Neural cell (in vitro differentiated cells): ENCODE results near the gene CNST. TPM values are rescaled to one million over a fixed set of nuclear protein-coding genes. Genes with fewer than 3 reads are reported as not detected.

Source experiments
- H2AFZ ChIP-seq: fragments of 200-600, 300-800 bp; sonication (generic), shearing (Covaris generic); 2 replicates; pipeline ENCODE4 v1.6.0; 2014; ENCODE audit warnings: low read depth, mild to moderate bottlenecking, antibody characterized with exemption, low read length, moderate library complexity
- H3F3A ChIP-seq: fragments of 200-600 bp; shearing (Covaris generic); 2 replicates; pipeline ENCODE4 v1.6.1; 2016; ENCODE audit warnings: mild to moderate bottlenecking, moderate library complexity, mixed read lengths, antibody characterized with exemption, low read length; ENCODE audit not compliant: insufficient read depth, poor library complexity, severe bottlenecking
- H3K27ac ChIP-seq: fragments of 200-600, 300-800 bp; sonication (generic), shearing (Covaris generic); 2 replicates; pipeline ENCODE4 v1.5.1; 2014; ENCODE audit warnings: mild to moderate bottlenecking, low read length, moderate library complexity
- H3K27me3 ChIP-seq: fragments of 300-800, 200-600 bp; sonication (generic), shearing (Covaris generic); 2 replicates; pipeline ENCODE4 v1.6.0; 2014; ENCODE audit warnings: mild to moderate bottlenecking, low read depth, low read length, moderate library complexity; ENCODE audit not compliant: insufficient read depth
- H3K36me3 ChIP-seq: fragments of 300-800, 200-600 bp; sonication (generic), shearing (Covaris generic); 2 replicates; pipeline ENCODE4 v1.5.1; 2014; ENCODE audit warnings: mild to moderate bottlenecking, antibody characterized with exemption, low read length, moderate library complexity; ENCODE audit not compliant: insufficient read depth
- H3K4me2 ChIP-seq: fragments of 300-800, 200-600 bp; sonication (generic), shearing (Covaris generic); 2 replicates; pipeline ENCODE4 v1.6.0; 2014; ENCODE audit warnings: mild to moderate bottlenecking, low read length
- H3K4me3 ChIP-seq: fragments of 300-800, 200-600 bp; sonication (generic), shearing (Covaris generic); 2 replicates; pipeline ENCODE4 v1.5.1; 2014; ENCODE audit warnings: mild to moderate bottlenecking, low read length, moderate library complexity
- H3K79me2 ChIP-seq: fragments of 200-600 bp; shearing (Covaris generic); replicated peaks from 2 replicates; pipeline ENCODE4 v1.6.0; 2014; ENCODE audit warnings: mild to moderate bottlenecking, low read length, moderate library complexity; ENCODE audit not compliant: insufficient read depth
- H3K9ac ChIP-seq: fragments of 300-800, 200-600 bp; sonication (generic), shearing (Covaris generic); 2 replicates; pipeline ENCODE4 v1.6.1; 2016; ENCODE audit warnings: mild to moderate bottlenecking, low read length, mixed read lengths
- H3K9me2 ChIP-seq: fragments of 200-600 bp; shearing (Covaris generic); 2 replicates; pipeline ENCODE4 v1.6.1; 2016; ENCODE audit warnings: mild to moderate bottlenecking, low read length, mixed read lengths; ENCODE audit not compliant: insufficient read depth
- H3K9me3 ChIP-seq: fragments of 200-600, 300-800 bp; sonication (generic), shearing (Covaris generic); 2 replicates; pipeline ENCODE4 v1.6.1; 2016; ENCODE audit warnings: mild to moderate bottlenecking, mixed run types, low read length, moderate library complexity, mixed read lengths
- H4K20me1 ChIP-seq: fragments of 200-600 bp; shearing (Covaris generic); 2 replicates; pipeline ENCODE4 v1.6.1; 2016; ENCODE audit warnings: mild to moderate bottlenecking, mixed run types; ENCODE audit not compliant: insufficient read depth
- CTCF ChIP-seq: fragments of 450-650 bp; IDR thresholded peaks from 2 replicates; pipeline ENCODE4 v1.5.1; 2014; ENCODE audit warnings: antibody characterized with exemption, mild to moderate bottlenecking, moderate library complexity; ENCODE audit not compliant: poor library complexity, severe bottlenecking
- EP300 ChIP-seq: fragments of 450-650 bp; conservative IDR thresholded peaks from 2 replicates; pipeline ENCODE4 v1.6.1; 2014; ENCODE audit warnings: antibody characterized with exemption, mild to moderate bottlenecking, moderate library complexity; ENCODE audit not compliant: poor library complexity, severe bottlenecking
- EZH2 ChIP-seq: fragments of 200-600, 300-800 bp; shearing (Covaris generic), sonication (generic); IDR thresholded peaks from 2 replicates; pipeline ENCODE4 v1.6.1; 2014; ENCODE audit warnings: antibody characterized with exemption, low read length, borderline replicate concordance, mild to moderate bottlenecking; ENCODE audit not compliant: insufficient read depth, poor library complexity, severe bottlenecking
- MXI1 ChIP-seq: fragments of 450-650 bp; conservative IDR thresholded peaks from 2 replicates; pipeline ENCODE4 v1.6.1; 2014; ENCODE audit warnings: antibody characterized with exemption, mild to moderate bottlenecking; ENCODE audit not compliant: poor library complexity, severe bottlenecking
- POLR2AphosphoS5 ChIP-seq: IDR thresholded peaks from 2 replicates; pipeline ENCODE4 v1.6.1; 2012
- RAD21 ChIP-seq: fragments of 450-650 bp; conservative IDR thresholded peaks from 2 replicates; pipeline ENCODE4 v1.6.1; 2014; ENCODE audit warnings: antibody characterized with exemption, mild to moderate bottlenecking, moderate library complexity
- REST ChIP-seq: IDR thresholded peaks from 2 replicates; pipeline ENCODE4 v1.6.1; 2012; ENCODE audit warnings: borderline replicate concordance
- SMC3 ChIP-seq: fragments of 450-650 bp; conservative IDR thresholded peaks from 2 replicates; pipeline ENCODE4 v1.6.1; 2014; ENCODE audit warnings: antibody characterized with exemption, mild to moderate bottlenecking, moderate library complexity; ENCODE audit not compliant: poor library complexity
- TAF1 ChIP-seq: IDR thresholded peaks from 2 replicates; pipeline ENCODE4 v1.6.1; 2012; ENCODE audit warnings: low read depth
- polyA plus RNA-seq: library from polyadenylated mRNA; depleted of rRNA; stranded (reverse); fragments of >200 nt; gene quantifications from 2 replicates; pipeline ENCODE4 v1.2.3, GENCODE V29; 2014

The CNST gene
- polyA plus RNA-seq, 1 donor from 2014 or later, result 26.3 TPM

GRCh38 chr1:246695136-246695535 lies 128.9 kb downstream of the CNST start:
- TF ChIP-seq POLR2AphosphoS5 (no peak), TAF1 (no peak), REST (no peak), EP300 (no peak)
- Histone ChIP-seq H3K4me3 (no peak overlapping the region), H3K27me3 (no peaks in the 10 kb centered on the region), H2AFZ (no peak overlapping the region), H3K9me3 (no peaks in the 10 kb centered on the region), H3K27ac (no peak overlapping the region), H4K20me1 (no peaks in the 10 kb centered on the region), H3K9ac (no peak overlapping the region), H3K9me2 (no peaks in the 10 kb centered on the region), H3K79me2 (no peaks in the 10 kb centered on the region), H3F3A (no peaks in the 10 kb centered on the region), H3K36me3 (no peaks in the 10 kb centered on the region), H3K4me2 (no peak overlapping the region)

GRCh38 chr1:246695666-246696065 lies 129.4 kb downstream of the CNST start:
- H2AFZ ChIP-seq, result no peak overlapping the region
- no peaks in the 10 kb centered on the region for H3K9me3 ChIP-seq
- TF ChIP-seq EZH2, result no peak
- no peak for TF ChIP-seq TAF1
- TF ChIP-seq REST, result no peak
- TF ChIP-seq RAD21, result no peak
- no peak for TF ChIP-seq SMC3
- TF ChIP-seq POLR2AphosphoS5, result no peak
- TF ChIP-seq CTCF, result no peak
- TF ChIP-seq EP300, result no peak
- no peak for TF ChIP-seq MXI1

More at GRCh38 chr1:246695666-246696065, 129.4 kb downstream of the CNST start:
- no peaks in the 10 kb centered on the region for H3K27me3 ChIP-seq
- no peaks in the 10 kb centered on the region for H3K36me3 ChIP-seq
- no peak overlapping the region for H3K27ac ChIP-seq
- H4K20me1 ChIP-seq, result no peaks in the 10 kb centered on the region
- H3K79me2 ChIP-seq, result no peaks in the 10 kb centered on the region
- no peaks in the 10 kb centered on the region for H3F3A ChIP-seq
- H3K4me2 ChIP-seq, result no peak overlapping the region
- no peak overlapping the region for H3K4me3 ChIP-seq
- no peak overlapping the region for H3K9ac ChIP-seq
- H3K9me2 ChIP-seq, result no peaks in the 10 kb centered on the region
